Adipose tissue (tissue), 3 donors: ENCODE results near the gene SPECC1L. TPM values are rescaled to one million over a fixed set of nuclear protein-coding genes. Genes with fewer than 3 reads are reported as not detected.

Source experiments
- H3K27ac ChIP-seq: one replicate; pipeline ENCODE4 v1.5.1; 2013; ENCODE audit warnings: low read depth, low read length
- WGBS, 3 donors: extraction: QIAGEN DNeasy Blood & Tissue Kit; methylation state at CpG; one replicate each; pipeline ENCODE4 v1.1.7; 2013; 5-methylcytosine and 5-hydroxymethylcytosine counted together
- polyA plus RNA-seq, 3 donors: library from polyadenylated mRNA; stranded (reverse); fragments of 200-250 nt; gene quantifications; one replicate each; pipeline ENCODE4 v1.2.3, GENCODE V29; 2013
- donor health status: healthy with polysubstance abuse.
- donor health status: Bipolar disorder and iron deficiency.
- donor health status: healthy.

Gene SPECC1L
- polyA plus RNA-seq, 3 donors, result 8.8 to 14.7 (median 10.2) TPM

GRCh38 chr22:24460418-24461089 lies 189.9 kb downstream of the SPECC1L start:
- 61 to 67% (median 65%) methylated on average over 10 of the region's 10 CpGs for WGBS, 3 donors
- no peak overlapping the region for H3K27ac ChIP-seq

GRCh38 chr22:24463071-24463760 lies 192.6 kb downstream of the SPECC1L start:
- H3K27ac ChIP-seq, result no peak overlapping the region
- WGBS, 3 donors, result 69 to 88% (median 76%) methylated on average over 6 of the region's 6 CpGs

GRCh38 chr22:24465566-24465965 lies 194.9 kb downstream of the SPECC1L start:
- WGBS, 3 donors, result 73 to 82% (median 80%) methylated on average over 5 of the region's 5 CpGs
- no peak overlapping the region for H3K27ac ChIP-seq

- no peak overlapping the region for H3K27ac ChIP-seq
- WGBS, 3 donors, result 97% methylated on average over 3 of the region's 3 CpGs
These were observed 195.3 kb downstream of the SPECC1L start for GRCh38 chr22:24465975-24466374.

GRCh38 chr22:24466716-24467328 lies 196.2 kb downstream of the SPECC1L start:
- 9 to 64% (median 19%) methylated on average over 1 of the region's 1 CpG for WGBS, 3 donors
- no peak overlapping the region for H3K27ac ChIP-seq

GRCh38 chr22:24467340-24467739 lies 196.7 kb downstream of the SPECC1L start:
- 63 to 74% (median 65%) methylated on average over 2 of the region's 2 CpGs for WGBS, 3 donors
- H3K27ac ChIP-seq, result no peak overlapping the region

Other genes with a start within 250 kb of the SPECC1L start
- gene SUSD2, start 89.3 kb upstream of the SPECC1L start, polyA plus RNA-seq, result 1 to 10 TPM in 2 of 3 donors, under 1 TPM in 1; 0.77 to 9.3 (median 6.3) TPM
- gene GGT5, start 25.7 kb upstream of the SPECC1L start, polyA plus RNA-seq, result 10 to 100 TPM; 15.7 to 68.7 (median 51.3) TPM
- gene ADORA2A, start 156.8 kb downstream of the SPECC1L start, polyA plus RNA-seq, result 1 to 10 TPM in 2 of 3 donors, under 1 TPM in 1; 0.90 to 2.5 (median 1.1) TPM
- gene UPB1, start 224.5 kb downstream of the SPECC1L start, polyA plus RNA-seq, result under 1 TPM; 0.16 to 0.27 (median 0.22) TPM